ENCODE data around the gene PBX3. TPM values are rescaled to one million over a fixed set of nuclear protein-coding genes. Genes with fewer than 3 reads are reported as not detected.

PBX3 gene
- polyA plus RNA-seq, 1 donor (not counting 4 experiments of a cell fraction or from before 2014, with no cell fraction given): 26.3 TPM

GRCh38 chr9:125883565-125884217 lies 136.5 kb downstream of the PBX3 start:
- H3K36me3 ChIP-seq (ENCODE audit: control insufficient read depth in 2 of 2, extremely low read depth in 1 of 2, insufficient read depth in 2 of 2, low read length in 2 of 2): no peaks in the 10 kb centered on the region
- H3K4me1 ChIP-seq (ENCODE audit: control insufficient read depth, extremely low read depth, insufficient read depth, low read length): peaks cover 18% of the 10 kb centered on the region
- FAIRE-seq (no peak), DNase-seq (ENCODE audit: low read depth, low spot score) (no peak)
- TF ChIP-seq, protein P1, sequence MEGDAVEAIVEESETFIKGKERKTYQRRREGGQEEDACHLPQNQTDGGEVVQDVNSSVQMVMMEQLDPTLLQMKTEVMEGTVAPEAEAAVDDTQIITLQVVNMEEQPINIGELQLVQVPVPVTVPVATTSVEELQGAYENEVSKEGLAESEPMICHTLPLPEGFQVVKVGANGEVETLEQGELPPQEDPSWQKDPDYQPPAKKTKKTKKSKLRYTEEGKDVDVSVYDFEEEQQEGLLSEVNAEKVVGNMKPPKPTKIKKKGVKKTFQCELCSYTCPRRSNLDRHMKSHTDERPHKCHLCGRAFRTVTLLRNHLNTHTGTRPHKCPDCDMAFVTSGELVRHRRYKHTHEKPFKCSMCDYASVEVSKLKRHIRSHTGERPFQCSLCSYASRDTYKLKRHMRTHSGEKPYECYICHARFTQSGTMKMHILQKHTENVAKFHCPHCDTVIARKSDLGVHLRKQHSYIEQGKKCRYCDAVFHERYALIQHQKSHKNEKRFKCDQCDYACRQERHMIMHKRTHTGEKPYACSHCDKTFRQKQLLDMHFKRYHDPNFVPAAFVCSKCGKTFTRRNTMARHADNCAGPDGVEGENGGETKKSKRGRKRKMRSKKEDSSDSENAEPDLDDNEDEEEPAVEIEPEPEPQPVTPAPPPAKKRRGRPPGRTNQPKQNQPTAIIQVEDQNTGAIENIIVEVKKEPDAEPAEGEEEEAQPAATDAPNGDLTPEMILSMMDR (optimal IDR thresholded peaks at IDR 0.05 in 1 of 3, IDR thresholded peaks at IDR 0.05 in 1 of 3, conservative IDR thresholded peaks at IDR 0.05 in 1 of 3; ENCODE audit: extremely low read depth in 1 of 3, insufficient read depth in 2 of 3, low read length in 3 of 3): no peak
- no peak for TF ChIP-seq EZH2 (IDR thresholded peaks at IDR 0.05; ENCODE audit: low read length)
- H4K20me1 ChIP-seq (ENCODE audit: control insufficient read depth, extremely low read depth, insufficient read depth, low read length): no peaks in the 10 kb centered on the region
- no peaks in the 10 kb centered on the region for H3K9me3 ChIP-seq (ENCODE audit: control insufficient read depth, low read depth, low read length)
- H3K9ac ChIP-seq (ENCODE audit: control insufficient read depth, extremely low read depth, insufficient read depth, low read length): no peak overlapping the region
- H3K27ac ChIP-seq (ENCODE audit: control insufficient read depth, insufficient read depth, low read length): no peak overlapping the region
- no peak overlapping the region for H3K4me3 ChIP-seq (ENCODE audit: control insufficient read depth in 2 of 3, extremely low read depth in 1 of 3, insufficient read depth in 2 of 3, low read depth in 1 of 3, low read length in 3 of 3)
- no peaks in the 10 kb centered on the region for H3K9me1 ChIP-seq (ENCODE audit: control insufficient read depth, extremely low read depth, insufficient read depth, low read length)
- peaks cover 4% of the 10 kb centered on the region for H3K79me2 ChIP-seq (ENCODE audit: control insufficient read depth, insufficient read depth, low read length)
- no peaks in the 10 kb centered on the region for H3K27me3 ChIP-seq (ENCODE audit: control insufficient read depth, extremely low read depth, insufficient read depth, low read length)
- H2AFZ ChIP-seq (ENCODE audit: control insufficient read depth, low read length): no peak overlapping the region
- dilution Hi-C loops (cut with MboI; ENCODE audit: extremely low pct_ligation_motif_present, low sequenced_read_pairs): no loop called here
- no peak overlapping the region for H3K4me2 ChIP-seq (ENCODE audit: control insufficient read depth, extremely low read depth, insufficient read depth, low read depth, low read length)

- no peak overlapping the region for H3K9ac ChIP-seq (ENCODE audit: control insufficient read depth, extremely low read depth, insufficient read depth, low read length)
- no peak for DNase-seq (ENCODE audit: low read depth, low spot score)
- no peak overlapping the region for H2AFZ ChIP-seq (ENCODE audit: control insufficient read depth, low read length)
- dilution Hi-C loops (cut with MboI; ENCODE audit: extremely low pct_ligation_motif_present, low sequenced_read_pairs): no loop called here
- peaks cover 9% of the 10 kb centered on the region for H3K79me2 ChIP-seq (ENCODE audit: control insufficient read depth, insufficient read depth, low read length)
- TF ChIP-seq EZH2 (IDR thresholded peaks at IDR 0.05; ENCODE audit: low read length): no peak
- TF ChIP-seq, protein P1 (optimal IDR thresholded peaks at IDR 0.05 in 1 of 3, IDR thresholded peaks at IDR 0.05 in 1 of 3, conservative IDR thresholded peaks at IDR 0.05 in 1 of 3; ENCODE audit: extremely low read depth in 1 of 3, insufficient read depth in 2 of 3, low read length in 3 of 3): no peak
- FAIRE-seq: no peak
- H3K9me1 ChIP-seq (ENCODE audit: control insufficient read depth, extremely low read depth, insufficient read depth, low read length): no peaks in the 10 kb centered on the region
- no peaks in the 10 kb centered on the region for H3K36me3 ChIP-seq (ENCODE audit: control insufficient read depth in 2 of 2, extremely low read depth in 1 of 2, insufficient read depth in 2 of 2, low read length in 2 of 2)
- no peaks in the 10 kb centered on the region for H3K9me3 ChIP-seq (ENCODE audit: control insufficient read depth, low read depth, low read length)
- peaks cover 23% of the 10 kb centered on the region for H3K4me1 ChIP-seq (ENCODE audit: control insufficient read depth, extremely low read depth, insufficient read depth, low read length)
- no peaks in the 10 kb centered on the region for H3K27me3 ChIP-seq (ENCODE audit: control insufficient read depth, extremely low read depth, insufficient read depth, low read length)
- H4K20me1 ChIP-seq (ENCODE audit: control insufficient read depth, extremely low read depth, insufficient read depth, low read length): no peaks in the 10 kb centered on the region
- H3K27ac ChIP-seq (ENCODE audit: control insufficient read depth, insufficient read depth, low read length): no peak overlapping the region
- H3K4me3 ChIP-seq (ENCODE audit: control insufficient read depth in 2 of 3, extremely low read depth in 1 of 3, insufficient read depth in 2 of 3, low read depth in 1 of 3, low read length in 3 of 3): no peak overlapping the region
- no peak overlapping the region for H3K4me2 ChIP-seq (ENCODE audit: control insufficient read depth, extremely low read depth, insufficient read depth, low read depth, low read length)
These were observed 137.0 kb downstream of the PBX3 start for GRCh38 chr9:125884218-125884595.
